ENCODE results near the gene MAN2B2.

GRCh38 chr4:6657242-6658208, 82.5 kb downstream of the MAN2B2 start:
- TF ChIP-seq, protein P1, sequence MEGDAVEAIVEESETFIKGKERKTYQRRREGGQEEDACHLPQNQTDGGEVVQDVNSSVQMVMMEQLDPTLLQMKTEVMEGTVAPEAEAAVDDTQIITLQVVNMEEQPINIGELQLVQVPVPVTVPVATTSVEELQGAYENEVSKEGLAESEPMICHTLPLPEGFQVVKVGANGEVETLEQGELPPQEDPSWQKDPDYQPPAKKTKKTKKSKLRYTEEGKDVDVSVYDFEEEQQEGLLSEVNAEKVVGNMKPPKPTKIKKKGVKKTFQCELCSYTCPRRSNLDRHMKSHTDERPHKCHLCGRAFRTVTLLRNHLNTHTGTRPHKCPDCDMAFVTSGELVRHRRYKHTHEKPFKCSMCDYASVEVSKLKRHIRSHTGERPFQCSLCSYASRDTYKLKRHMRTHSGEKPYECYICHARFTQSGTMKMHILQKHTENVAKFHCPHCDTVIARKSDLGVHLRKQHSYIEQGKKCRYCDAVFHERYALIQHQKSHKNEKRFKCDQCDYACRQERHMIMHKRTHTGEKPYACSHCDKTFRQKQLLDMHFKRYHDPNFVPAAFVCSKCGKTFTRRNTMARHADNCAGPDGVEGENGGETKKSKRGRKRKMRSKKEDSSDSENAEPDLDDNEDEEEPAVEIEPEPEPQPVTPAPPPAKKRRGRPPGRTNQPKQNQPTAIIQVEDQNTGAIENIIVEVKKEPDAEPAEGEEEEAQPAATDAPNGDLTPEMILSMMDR (conservative IDR thresholded peaks at IDR 0.05; ENCODE audit: low read depth, low read length), result no peak
- TF ChIP-seq EZH2 (IDR thresholded peaks at IDR 0.05; ENCODE audit: low read length, unreplicated experiment), result no peak
